Measurements from ENCODE around the gene GARNL3.

Gene GARNL3

DNA sequence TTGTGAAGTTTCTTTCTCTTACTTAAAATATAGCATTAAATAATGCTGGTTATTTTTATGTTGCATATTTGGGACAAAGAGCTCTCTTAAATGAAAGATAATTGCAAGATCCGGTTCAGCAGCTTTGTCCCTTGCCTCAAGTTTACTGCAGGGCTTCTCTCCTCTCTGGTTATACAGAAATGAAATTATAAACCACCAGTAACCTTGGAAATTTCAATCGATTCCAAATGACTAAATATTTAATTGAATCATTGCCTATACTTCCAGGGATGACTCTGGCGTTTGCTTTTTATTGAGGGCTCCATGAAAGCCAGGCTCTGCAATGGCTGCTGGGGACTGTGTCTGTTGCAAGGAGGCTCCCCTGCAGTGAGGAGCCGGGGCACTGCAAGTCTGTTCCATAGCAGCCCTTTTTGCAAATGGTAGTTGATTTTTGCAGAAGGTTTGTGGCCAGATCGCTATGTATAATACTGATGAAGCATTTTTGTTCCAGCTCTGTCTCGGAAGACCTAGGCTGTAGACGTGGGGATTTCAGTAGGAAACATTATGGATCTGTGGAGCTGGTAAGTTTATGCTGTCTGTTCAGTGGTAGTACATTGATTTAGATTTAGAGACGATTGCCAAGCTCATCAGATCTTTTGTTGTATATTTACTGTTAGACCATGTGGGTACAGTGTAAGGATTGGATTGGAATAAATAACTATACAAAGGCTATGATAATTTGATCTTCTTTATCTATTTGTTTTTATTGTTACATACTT is at the start of gene GARNL3:
GARNL3 (plus strand) TSS at position 313 of the 758 bp plus-strand sequence; CDS start at position 417, 104 bp downstream.
- no peak for DNase-seq

DNA sequence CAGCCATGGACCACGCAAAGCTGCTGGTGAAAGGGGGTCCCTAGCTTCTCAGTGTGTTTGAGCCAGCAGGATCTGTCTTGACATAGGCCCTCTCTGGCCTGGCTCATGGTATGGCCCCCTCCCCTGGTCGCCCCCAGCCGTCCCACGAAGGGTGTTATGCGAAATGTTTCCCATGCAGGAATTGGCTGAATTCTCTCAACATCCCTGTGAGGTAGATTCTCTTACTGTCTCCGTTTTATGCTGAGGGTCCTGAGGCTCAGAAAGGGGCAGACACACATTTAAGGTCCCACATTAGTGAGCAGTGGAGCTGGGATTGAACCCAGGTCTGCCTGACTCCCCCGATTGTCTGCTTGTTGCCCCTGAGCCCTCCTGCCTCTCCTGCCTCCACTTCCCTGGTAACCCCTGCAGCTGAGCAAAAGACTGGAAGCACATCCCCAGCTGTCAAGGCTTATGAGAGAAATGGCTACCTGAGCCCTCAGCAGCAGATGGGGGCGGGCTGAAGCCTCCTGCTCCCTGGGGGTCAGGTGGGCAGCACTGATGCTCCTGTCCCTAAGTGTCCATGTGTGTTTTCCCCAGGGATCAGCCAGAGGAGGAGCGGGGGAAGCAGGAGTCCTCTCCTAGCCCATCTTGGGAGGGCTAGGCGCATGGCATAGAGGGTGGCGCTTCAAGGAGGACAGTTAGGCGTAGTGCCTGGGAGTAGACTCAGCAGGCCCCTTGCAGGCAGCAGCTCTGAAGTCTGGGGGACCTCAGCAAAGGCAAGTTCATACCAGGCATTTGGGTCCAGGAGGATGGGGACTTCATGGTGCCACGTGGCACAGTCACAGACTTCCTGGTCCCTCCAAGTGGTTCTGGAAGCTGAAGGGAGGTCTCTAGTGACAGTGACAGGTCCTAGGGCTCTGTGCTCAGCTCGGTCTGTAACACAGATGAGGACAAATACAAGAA is 49.0 kb upstream of the GARNL3 start:
- DNase-seq, result no peak

- DNase-seq, result no peak
Measured at GRCh38 chr9:127216210-127216887, 48.2 kb upstream of the GARNL3 start.

DNA sequence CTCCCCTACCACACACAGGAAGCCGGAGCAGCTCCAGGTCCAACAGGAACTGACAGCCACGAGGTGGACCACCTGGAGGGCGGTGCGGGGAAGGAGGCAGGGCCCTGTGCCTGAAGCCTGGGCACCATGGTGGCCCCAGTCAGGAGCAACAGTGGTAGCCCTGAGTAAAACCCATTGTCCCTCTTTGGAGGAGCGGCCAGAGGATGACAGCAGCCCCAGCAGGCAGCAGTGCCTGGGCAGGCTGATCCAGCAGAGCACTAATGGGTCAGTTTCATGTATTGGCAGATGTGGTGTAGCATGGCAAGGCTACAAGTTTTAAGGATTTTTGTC is 47.7 kb upstream of the GARNL3 start:
- DNase-seq, result no peak

DNA sequence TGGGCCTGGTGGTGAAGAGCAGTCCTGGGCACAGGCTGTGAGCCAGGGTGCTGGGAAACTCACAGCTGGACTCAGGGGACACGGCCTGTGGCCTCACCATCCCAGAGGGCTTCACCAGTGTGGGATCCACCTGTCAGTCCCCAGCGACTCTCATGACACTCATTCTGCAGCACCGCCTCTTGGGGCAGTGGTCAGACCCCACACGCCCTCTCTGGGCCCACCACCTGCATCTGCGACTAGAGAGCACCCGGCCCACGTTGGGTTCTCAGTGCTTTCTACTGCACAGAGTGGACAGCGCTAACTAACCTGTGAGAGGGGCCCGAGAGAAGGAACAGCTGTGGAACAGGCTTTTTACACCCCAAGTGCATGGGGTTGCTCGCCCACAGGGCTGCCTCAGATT is 45.8 kb upstream of the GARNL3 start:
- no peak for DNase-seq

DNA sequence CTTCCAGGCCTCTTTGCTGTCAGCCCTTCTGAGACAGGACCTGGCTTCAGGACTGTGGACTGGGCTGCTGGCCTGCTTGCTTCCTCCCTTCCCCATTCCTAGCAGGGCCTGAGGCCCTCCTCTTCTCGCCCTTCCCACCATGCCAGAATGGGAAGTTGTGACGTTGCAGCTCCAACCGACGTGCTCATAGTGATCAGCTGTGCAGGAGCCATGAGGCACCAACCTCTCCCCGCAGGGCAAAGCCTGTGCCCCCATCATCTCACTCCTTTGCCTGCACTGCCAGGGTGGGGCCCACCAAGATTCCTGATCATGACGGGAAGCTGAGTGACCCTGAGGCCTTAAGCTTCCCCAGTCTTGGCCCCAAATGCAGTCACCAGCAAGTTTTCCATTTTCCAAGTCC is 45.1 kb upstream of the GARNL3 start:
- DNase-seq, result no peak

- DNase-seq, result no peak
Measured at GRCh38 chr9:127221695-127222094, 42.9 kb upstream of the GARNL3 start.

DNA sequence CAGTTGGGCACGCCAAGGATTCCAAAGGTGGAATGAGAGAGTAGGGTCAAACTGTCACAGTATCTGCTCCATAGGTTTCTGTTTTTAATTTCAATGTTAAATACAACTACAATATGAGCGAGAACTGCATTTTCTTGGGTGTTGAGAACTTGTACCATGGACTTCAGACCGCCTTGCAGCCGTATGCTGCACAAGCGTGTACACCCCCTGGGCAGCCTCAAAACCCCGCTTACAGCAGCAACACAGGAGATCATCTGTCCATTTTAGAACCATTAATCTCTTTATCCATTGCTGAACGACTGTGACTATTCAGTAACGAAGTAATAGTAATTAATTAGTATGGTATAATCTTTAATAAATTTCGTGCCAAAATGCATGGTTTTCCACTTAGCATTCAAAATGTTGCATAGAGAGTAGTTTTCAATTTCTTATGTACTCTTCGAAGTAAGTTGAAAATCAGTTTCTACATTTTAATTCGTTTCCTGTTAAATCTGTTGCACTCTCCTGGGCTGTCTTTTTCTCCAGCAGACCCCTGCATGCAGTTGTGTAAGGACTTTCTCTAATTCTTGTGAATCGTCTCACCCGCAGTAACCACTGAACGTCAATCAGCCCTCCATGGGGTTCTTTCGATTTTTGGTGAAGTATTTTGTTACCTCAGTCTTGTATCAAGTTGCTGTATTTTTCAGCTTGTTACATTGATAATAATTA is 42.0 kb upstream of the GARNL3 start:
- no peak for DNase-seq

DNA sequence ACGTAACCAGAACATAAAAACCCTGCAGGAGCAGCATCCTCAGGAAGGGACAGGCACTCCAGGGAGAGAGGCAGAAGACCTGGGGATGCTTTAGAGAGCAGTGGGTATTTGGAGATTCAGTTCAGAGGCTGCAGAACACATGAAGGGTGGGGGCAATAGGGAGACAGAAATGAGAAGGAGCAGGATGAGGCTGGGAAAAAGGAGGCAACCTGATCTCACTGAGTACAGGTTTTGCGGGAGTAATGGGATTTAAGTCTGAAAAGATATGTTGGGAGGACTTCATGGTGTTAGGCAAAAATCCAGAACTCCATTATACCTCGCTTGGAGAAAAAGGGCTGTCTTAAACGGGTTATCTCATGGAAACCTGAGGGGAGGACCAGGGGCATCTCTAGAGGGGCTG is 41.3 kb upstream of the GARNL3 start:
- DNase-seq, result no peak

- no peak for DNase-seq
Measured at GRCh38 chr9:127223810-127224177, 40.8 kb upstream of the GARNL3 start.

DNA sequence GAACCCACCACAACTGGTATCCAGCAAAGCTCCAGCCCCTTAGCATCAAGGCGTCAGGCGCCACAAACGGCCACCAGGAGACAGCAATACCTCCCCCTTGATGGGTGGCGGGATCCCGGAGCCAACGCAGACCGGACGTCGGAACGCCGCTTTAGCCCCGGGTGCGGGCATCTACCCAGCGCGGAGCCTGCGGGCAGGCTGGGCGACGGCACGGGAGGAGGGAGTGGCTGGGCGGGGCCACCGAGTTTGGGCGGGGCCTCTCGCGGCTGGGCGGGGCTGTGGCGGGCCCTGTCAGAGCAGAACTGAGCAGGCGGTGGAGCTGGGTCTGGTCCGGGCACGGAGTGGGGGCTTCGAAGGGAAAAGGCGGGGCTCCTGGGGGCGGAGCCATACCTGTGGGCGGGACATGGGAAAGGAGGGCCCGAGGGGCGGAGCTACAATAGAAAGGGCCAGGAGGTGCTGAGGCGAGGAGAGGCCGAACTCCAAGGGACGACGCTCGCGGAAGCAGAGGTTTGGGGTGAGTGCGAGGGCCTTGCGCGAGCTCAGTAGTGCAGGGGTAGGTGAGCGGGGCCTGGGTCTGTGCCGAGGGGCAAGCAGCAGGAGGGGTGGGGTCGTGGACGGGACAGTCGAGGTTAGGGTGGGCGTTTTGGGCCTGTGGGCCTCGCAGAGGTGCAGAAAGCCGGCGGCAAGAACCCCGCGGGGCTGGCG is 40.2 kb upstream of the GARNL3 start:
- peak; percentile 82 for DNase-seq

DNA sequence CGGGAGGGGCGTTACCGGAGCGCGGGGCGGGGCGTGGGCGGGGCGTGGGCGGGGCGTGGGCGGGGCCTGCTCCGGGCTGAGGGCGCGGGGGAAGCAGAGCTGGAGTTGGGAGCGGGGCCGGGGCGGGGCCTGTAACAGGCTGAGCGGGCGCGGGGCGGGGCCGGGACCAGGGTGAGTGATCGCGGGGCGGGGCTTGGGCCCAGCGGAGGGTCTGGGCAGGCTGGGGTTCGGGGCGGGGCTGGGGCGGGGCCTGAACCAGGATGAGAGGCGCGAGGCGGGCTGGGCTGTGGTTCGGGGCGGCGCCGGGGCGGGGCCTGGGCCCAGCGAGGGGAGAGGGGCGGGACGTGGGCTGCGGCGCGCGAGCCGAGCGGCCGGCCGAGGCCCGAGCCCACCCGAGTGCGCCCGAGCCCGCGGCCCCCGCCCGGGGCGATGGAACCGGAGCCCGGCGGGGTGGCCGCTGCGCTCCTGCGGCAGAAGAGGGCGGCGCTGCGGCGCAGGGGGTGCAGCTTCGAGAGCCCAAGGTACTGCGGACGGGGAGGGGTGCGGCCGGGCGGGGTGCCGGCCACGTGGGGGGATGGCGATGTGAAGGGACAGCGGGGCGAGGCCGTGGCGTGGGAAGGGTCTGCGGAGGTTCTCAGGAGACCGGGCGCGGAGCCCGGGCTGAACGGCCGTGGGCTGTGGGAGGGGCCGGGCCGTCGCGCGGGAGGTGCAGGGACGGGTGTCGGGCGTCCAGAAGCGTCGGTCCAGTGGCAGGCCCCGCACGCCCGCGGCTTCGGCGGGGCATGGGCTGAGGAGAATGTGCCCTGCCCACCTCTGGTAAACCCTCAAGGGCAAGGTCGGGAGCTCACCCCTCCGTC is 39.5 kb upstream of the GARNL3 start:
- peak; percentile 95 for DNase-seq

DNA sequence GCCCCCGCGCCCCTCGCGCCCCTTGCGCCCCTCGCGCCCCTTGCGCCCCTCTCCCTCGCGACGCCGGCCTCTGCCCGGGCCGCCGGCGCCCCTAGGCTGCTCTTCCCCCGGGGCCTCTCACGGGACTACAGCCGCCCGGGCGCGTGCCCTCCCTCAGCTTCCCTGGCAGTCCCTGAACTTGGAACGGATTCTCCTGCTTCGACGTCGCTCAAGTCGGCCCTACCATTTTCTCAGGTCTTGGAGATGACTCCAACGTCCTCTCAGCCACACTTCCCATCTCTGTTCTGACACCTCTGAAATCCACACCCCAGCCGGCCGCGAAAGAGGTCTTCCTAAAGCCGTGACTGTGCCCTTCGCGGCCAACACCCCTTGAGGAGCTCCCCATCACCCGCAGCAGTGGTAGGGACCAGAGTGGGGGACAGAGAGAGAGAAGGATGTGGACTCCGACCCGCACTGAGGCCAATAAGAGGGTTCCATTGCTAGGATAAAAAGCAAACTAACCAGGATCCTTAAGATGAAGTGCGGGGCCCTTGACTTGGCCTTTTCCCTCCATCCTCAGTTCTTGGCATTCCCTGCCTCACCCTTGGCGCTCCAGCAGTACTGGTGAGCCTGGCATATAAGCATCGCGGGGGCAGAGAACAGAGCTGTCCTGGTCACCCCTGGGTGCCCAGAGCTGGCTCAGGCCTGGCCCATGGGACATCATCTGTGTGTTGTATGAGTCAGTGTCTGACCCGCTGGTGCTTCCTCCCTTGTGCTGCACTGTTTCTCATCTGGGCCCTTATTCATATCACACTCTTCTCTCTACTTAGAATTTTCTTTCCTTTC is 38.6 kb upstream of the GARNL3 start:
- no peak for DNase-seq

DNA sequence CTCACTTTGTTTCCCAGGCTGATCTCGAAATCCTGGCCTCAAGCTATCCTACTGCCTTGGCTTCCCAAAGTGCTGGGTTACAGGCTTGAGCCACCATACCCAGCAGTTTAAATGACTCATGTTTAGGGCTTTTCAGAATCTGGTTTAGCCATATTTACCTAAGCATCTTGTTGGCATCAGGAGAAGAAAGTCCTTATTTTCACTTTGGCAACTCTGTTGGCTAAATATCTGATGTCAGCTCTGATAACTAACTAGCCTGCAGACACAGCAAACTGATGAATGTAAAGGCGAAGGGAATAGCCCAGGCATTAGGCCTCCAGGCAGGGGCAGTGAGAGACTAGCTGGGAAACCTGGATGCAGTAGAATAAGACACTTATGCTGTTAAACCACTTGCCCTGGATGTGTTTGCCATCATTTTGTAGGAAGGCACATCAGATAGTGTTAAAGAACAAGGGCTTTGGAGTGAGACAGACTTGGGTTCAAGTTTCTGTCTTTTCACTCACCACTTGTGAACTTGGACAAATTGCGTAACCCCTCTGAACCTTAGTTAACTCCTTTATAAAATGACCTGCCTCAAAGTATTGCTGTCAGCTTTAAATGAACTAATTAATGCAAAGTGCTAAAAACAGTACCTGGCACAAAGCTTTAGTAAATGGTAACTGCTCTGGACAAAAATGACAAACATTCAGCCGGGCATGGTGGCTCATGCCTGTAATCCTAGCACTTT is 34.7 kb upstream of the GARNL3 start:
- no peak for DNase-seq

- no peak for DNase-seq
Measured at GRCh38 chr9:127231666-127232065, 32.9 kb upstream of the GARNL3 start.

DNA sequence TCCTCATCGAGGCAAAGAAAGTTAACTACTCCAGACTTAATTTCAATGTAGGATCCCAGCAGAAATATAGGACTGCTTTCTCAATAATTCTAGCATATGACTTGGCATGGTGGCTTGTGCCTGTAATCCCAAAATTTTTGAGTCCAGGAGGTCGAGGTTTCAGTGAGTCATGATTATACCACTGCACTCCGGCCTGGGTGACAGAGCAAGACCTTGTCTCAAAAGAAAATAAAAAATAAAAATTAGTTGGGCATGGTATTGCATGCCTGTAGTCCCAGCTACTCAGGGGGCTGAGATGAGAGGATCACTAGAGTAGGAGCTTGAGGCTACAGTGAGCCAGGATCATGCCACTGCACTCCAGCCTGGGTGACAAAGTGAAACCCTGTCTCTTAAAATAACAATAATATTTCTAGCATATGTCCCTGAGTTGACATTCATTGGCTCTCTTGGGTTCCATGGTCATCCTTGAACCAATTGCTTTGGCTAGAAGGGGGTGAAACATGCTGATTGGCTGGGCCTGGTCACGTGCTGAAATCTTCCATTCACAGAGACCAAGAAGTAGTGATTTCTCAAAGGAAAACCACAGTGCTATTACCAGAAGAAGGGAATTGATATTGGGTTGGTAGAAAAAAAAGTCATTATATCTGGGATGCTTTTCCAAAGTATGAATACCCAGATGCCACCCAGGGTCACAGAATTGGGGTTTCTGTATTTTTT is 31.6 kb upstream of the GARNL3 start:
- no peak for DNase-seq

GRCh38 chr9:127233550-127233949 is 31.0 kb upstream of the GARNL3 start:
- no peak for DNase-seq

GRCh38 chr9:127233989-127234388 is 30.6 kb upstream of the GARNL3 start:
- no peak for DNase-seq

DNA sequence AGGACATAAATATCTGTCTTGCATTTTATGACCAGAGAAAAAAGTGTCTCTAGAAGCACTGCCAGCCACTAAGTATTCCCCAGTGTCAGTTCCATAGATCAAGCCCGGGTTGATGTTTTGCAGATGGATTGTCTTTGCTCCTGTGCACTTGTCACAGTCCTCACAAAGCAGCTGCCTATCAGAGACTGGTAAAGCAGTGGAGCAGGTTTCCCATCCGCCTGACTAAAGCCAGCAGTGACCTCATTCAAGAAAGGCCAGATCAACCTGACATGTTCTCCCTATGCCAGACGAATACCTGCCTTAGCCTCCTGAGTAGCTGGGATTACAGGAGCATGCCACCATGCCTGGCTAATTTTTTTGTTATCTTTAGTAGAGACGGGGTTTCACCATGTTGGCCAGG is 26.8 kb upstream of the GARNL3 start:
- DNase-seq, result no peak
